GM04504 (cell line): Measurements from ENCODE around the gene GRAMD2A.

Experiments
- DNase-seq: peaks from one replicate; pipeline ENCODE4 v3.0.0-alpha.2; 2012; ENCODE audit warnings: low read depth

Gene GRAMD2A

DNA sequence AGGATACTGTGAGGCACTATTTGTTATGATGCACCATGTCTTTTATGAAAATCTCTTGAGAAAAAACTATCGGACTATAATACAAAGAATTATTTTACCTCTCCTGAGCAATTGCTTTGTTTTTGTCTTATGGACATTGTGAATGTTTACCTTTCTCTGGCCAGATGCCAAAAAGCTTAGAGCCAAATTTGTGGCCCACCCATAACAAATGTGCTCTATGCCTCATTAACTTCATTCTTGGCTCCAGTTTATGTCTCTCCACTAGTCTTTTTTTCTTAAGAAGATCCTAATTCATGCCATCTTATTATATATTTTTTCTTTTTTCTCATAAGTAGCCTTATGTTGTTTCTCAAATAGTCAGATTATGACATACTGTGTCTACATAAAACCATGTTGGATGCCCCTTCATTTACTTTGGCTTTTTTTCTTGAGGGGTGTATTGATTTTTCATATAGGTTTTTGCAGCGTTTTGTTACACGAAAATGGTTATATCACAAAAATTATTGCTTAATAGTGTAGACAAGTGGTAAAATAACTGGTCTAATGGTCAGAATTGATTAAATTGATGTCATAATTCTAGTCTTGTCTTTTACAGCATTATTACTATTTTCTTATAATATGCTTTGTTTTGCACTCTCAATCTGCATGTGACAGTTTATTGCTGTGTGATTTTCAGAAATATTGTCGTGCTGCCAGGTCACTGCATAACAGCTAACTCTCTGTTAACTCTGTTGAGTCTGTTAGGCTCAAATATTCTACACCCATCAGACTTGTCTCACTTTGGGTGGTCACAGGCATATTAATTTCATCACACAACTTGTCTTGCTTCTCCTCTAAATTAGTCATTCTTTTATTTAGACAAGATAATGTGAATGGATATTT lies 61.2 kb downstream of the GRAMD2A start:
- DNase-seq: no peak

DNA sequence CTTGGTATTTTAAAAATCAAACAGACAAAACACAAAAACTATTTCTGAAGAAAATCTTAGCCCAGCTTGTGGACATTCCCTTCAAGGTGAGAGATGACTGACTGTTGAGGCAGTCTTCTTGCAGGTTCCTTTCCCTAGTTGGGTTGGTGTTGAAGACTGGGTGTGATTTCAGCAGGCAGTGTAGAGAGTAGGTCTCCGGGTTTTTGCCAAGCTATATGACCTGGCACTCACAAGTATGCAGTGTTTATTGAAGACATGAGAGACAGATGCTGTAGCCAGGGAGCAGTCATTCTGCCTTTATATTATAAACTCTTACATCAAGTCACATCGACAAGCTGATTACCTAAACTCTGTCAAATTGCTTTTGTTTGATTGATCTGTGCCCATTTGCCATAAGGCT lies 61.9 kb downstream of the GRAMD2A start:
- DNase-seq: no peak

- DNase-seq: no peak
Measured at GRCh38 chr15:72133211-72133610, 64.4 kb downstream of the GRAMD2A start.

GRCh38 chr15:72131922-72132321 lies 65.7 kb downstream of the GRAMD2A start:
- DNase-seq: no peak

DNA sequence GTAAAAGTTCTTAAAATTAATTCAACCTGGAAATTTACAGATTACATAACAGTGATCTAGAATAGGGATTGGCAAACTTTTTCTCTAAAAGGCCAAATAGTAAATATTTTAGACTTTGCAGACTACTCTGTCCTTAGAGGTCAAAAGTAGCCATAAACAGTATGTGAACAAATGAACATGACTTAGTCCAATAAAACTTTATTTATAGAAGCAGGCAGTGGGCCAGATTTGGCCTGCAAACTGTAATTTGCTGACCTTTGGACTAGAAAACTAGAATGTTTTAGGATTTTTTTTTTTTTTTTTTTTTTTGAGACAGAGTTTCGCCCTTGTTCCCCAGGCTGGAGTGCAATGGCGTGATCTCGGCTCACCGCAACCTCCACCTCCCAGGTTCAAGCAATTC lies 67.3 kb downstream of the GRAMD2A start:
- no peak for DNase-seq

GRCh38 chr15:72128359-72128758 lies 69.2 kb downstream of the GRAMD2A start:
- DNase-seq: no peak

DNA sequence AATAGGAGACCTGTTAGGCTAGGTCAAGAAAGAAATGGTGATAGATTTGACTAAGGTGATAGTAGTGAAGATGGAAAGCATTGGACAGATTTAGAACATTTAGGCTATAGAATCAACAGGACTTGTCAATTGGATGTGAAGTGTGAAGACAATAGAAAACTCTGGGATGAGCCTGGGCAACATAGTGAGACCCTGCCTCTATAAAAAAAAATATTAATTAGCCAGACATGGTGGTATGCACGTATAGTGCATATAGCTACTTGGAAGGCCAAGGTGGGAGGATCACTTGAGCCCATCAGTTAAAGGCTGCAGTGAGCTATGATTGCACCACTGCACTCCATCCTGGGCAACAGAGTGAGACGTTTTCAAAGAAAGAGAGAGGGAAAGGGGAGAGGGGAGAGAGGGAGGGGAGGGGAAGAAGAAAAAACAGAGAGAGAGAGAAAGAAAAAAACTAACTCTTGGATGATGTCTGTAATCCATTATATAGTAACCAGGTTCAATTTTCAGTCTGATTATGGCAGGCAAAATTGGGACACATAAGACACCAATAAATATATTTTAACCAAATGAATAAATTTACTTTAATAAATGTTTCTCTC lies 69.8 kb downstream of the GRAMD2A start:
- no peak for DNase-seq

DNA sequence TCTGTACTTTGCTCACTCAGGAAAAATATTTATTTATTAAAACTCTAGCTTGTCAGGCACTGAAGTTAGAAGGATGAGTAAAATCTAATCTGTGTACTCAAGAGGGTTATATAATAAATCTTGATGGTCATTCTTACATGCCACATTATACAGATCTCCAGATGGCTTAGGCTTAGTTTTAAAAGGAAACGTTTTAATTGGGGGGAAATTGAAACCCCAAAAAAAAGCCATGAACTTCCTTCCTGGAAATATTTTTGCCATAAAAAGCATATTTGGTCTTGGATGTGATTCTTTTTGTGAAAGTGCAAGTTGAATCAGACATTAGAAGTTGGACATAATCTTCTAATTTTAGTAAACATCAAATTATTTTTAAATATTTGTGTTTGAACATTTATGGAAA lies 73.4 kb downstream of the GRAMD2A start:
- no peak for DNase-seq

DNA sequence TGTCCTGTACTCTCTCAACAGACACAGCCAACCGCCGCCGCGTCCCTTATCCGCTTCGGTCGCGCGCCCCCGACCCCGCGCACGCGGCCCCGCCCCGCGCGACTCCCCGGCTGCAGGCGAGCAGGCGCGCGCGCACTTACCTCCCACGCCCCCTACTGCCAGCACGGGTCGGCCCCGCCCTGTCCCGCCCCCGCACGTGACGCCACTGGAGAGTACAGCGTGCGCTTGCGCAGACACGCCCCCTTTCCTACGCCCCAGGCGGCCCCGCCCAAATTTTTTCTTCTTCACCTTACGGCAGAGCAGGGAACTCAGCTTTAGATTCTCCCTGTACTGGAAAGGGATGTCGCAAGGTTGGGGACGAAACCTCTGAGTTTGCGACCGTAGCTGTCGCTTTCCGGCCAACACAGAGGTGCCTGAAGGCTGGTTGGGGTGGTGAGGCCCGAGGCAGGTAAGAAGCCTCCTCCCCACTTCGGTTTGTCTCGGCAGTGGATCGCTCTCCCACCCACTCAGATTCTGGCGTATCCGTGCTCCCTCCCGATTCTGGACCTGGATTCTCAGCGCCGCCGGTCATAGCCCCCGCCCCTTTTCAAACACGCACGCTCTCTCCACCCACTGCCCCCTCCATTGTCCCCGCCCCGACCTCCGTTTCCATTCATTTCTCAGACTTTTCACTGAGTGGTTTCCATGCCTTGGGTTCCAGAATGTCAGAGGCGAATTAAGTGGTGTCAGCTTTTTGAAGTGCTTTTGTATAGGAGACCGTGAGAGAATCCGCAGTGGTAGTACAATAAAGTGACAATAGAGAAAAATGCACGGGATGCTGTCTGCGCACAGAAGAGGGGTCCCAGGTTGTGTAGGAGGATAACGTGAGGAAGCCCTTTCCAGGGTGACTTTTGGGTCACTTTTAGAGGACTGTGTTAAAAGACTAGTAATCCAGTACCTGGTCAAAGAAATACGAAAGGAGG lies 79.3 kb downstream of the GRAMD2A start, which contains the start of the genes MYO9A and SENP8:
TSS of gene MYO9A (minus strand) at position 134 of the 962 bp plus-strand sequence. CDS start 71,587 bp downstream, outside the sequence.
TSS of gene SENP8 (plus strand) at position 387 of the 962 bp plus-strand sequence. CDS start 21,221 bp downstream, outside the sequence.
- DNase-seq: peak; percentile 96

GRCh38 chr15:72117486-72118016 lies 80.0 kb downstream of the GRAMD2A start:
- DNase-seq: peak; percentile 70

- no peak for DNase-seq
Measured at GRCh38 chr15:72116731-72117485, 80.7 kb downstream of the GRAMD2A start.

DNA sequence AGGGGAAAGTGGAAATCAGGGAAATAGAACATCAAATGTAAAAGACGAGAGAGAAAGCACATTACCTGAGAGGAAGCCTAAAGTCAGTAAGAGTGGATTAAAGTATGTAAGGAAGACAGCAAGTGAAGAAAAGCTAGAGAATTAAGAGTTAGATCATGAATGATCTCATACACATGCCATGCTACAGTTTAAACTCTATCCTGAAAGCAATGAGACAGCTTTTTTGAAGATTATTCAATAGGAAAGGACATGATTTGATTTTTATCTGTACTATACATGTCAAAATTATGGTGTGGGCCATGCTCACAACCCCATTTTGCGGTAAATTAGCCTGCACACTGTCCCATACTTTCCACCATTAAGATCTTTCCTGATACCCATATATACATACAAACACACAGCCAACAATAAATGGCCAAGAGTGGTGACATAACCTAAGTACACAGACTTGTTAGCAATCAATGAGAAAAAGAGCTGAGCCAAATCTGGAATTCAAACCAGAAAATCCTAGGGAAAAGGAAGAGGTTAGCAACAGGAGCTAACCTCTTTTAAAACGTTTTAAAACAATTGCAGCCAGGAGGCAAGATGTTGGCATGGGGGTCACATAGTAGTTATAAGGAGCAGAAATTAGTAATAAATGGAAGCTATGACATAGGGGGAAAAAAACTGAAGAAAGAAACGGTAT lies 84.1 kb downstream of the GRAMD2A start:
- DNase-seq: no peak

- DNase-seq: no peak
Measured at GRCh38 chr15:72112805-72113204, 84.8 kb downstream of the GRAMD2A start.

GRCh38 chr15:72112116-72112515 lies 85.5 kb downstream of the GRAMD2A start:
- DNase-seq: no peak

DNA sequence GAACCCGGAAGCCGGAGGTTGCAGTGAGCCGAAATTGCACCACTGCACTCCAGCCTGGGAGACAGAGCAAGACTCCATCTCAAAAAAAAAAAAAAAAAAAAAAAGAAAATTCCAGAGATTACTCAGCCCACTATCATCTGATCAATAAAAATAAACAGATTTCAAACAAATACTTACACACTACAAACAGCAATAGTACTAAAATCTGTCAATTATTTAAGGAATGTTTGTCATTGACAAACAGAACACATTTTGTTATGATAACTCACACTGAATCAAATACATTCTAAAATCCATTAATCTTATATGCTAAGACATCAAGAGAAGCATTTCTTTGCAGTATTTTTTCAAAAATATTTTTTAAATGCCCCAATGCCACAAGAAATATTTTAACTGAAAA lies 87.2 kb downstream of the GRAMD2A start:
- no peak for DNase-seq
